Stimulated activated CD4-positive, alpha-beta T cell treated with anti-CD3 and anti-CD28 coated beads, TNF-alpha, amount 100 ng/mL, for 4 hours (primary cell): ENCODE results near the gene SERPINA12.

Source experiments
- DNase-seq, 3 experiments: peaks; one replicate each; pipeline ENCODE4 v3.0.0-alpha.2; 2020; ENCODE audit warnings: low read depth in 3 of 3

The SERPINA12 gene

GRCh38 chr14:94509356-94509755 lies at the start of gene SERPINA12:
Gene SERPINA12, minus strand, starts transcription at chr14:94509469. Its CDS starts 11,072 bp downstream, at chr14:94498397.
- no peak for DNase-seq

GRCh38 chr14:94558842-94559241 lies 49.6 kb upstream of the SERPINA12 start:
- DNase-seq, result no peak

- no peak for DNase-seq
Measured at GRCh38 chr14:94557327-94557726, 48.1 kb upstream of the SERPINA12 start.

- no peak for DNase-seq
Measured at GRCh38 chr14:94555991-94556390, 46.7 kb upstream of the SERPINA12 start.

GRCh38 chr14:94550041-94550440 lies 40.8 kb upstream of the SERPINA12 start:
- DNase-seq, result no peak

- DNase-seq, result peak; percentile 3 to 49 (median 18)
Measured at GRCh38 chr14:94548999-94549985, 40.0 kb upstream of the SERPINA12 start.

- DNase-seq, result no peak
Measured at GRCh38 chr14:94548131-94548998, 39.1 kb upstream of the SERPINA12 start.

GRCh38 chr14:94547726-94548125 lies 38.5 kb upstream of the SERPINA12 start:
- no peak for DNase-seq

- no peak for DNase-seq
Measured at GRCh38 chr14:94547151-94547680, 37.9 kb upstream of the SERPINA12 start.

- DNase-seq, result no peak
Measured at GRCh38 chr14:94545131-94545841, 36.0 kb upstream of the SERPINA12 start.

GRCh38 chr14:94544726-94545125 lies 35.5 kb upstream of the SERPINA12 start:
- no peak for DNase-seq

- DNase-seq, result no peak
Measured at GRCh38 chr14:94543449-94544124, 34.3 kb upstream of the SERPINA12 start.

GRCh38 chr14:94542811-94543440 lies 33.7 kb upstream of the SERPINA12 start:
- DNase-seq, result no peak

- DNase-seq, result no peak
Measured at GRCh38 chr14:94542111-94542810, 33.0 kb upstream of the SERPINA12 start.

GRCh38 chr14:94541234-94541975 lies 32.1 kb upstream of the SERPINA12 start:
- DNase-seq, result no peak

GRCh38 chr14:94540031-94540794 lies 30.9 kb upstream of the SERPINA12 start:
- DNase-seq, result no peak

- DNase-seq, result no peak
Measured at GRCh38 chr14:94539181-94539580, 29.9 kb upstream of the SERPINA12 start.

- DNase-seq, result no peak
Measured at GRCh38 chr14:94538070-94538740, 28.9 kb upstream of the SERPINA12 start.
